ENCODE data around the gene PRKCA.
"Not testable (repeated sequence)": the region's sequence is repeated elsewhere in the genome, so short reads cannot be mapped to it uniquely, and the experiment has no call there.

Gene PRKCA

DNA sequence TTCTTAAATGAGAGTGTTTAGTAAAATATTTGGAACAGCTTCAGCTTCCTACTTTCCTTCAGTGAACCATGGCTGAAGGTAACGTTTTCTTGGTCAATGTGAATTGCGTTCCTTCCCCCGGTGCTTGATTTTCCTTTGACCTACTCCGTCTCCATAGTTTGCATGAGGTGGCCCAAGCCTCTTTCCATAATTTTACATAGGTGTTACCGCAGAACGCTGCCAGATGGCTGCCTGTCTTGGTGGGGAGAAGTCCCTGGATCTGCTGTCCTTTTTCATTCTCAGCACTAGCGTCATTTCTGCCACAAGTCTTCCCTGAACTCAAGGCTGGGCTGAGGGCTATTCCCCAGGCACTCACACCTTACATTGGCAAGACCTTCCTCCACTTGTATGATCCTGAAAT, 178.4 kb downstream of the PRKCA start:
- DNase-seq, result no peak

DNA sequence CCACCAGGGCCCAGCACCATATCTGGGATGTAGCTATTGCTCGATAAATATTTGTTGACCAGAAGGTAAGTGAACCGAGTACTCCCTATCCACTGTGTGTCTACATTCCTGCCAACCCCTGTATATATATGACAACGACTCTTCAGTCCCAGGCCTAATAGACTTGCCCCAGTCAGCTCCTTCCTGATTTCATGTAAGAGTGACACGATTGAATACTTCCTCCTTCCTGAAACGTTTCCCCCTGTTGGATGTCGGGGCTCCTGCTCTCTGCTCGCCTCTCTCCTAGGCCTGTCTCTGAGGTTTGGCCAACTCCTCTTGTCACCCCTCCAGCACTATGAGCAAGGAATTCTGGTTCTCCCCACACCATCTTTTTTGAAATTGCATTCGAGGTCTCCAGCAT, 178.9 kb downstream of the PRKCA start:
- DNase-seq, result no peak

DNA sequence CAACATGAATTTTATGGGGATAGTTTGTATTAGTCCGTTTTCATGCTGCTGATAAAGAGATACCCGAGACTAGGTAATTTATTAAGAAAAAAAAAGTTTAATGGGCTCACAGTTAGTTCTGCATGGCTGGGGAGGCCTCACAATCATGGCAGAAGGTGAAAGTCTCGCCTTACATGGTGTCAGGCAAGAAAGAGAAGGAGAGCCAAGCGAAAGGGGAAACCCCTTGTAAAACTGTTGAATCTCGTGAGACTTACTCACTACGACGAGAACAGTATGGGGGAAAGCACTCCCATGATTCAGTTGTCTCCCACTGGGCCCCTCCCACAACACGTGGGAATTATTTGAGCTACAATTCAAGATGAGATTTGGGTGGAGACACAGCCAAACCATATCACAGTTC, 181.5 kb downstream of the PRKCA start:
- DNase-seq, result no peak

GRCh38 chr17:66485309-66485947, 183.0 kb downstream of the PRKCA start:
- DNase-seq, result no peak

DNA sequence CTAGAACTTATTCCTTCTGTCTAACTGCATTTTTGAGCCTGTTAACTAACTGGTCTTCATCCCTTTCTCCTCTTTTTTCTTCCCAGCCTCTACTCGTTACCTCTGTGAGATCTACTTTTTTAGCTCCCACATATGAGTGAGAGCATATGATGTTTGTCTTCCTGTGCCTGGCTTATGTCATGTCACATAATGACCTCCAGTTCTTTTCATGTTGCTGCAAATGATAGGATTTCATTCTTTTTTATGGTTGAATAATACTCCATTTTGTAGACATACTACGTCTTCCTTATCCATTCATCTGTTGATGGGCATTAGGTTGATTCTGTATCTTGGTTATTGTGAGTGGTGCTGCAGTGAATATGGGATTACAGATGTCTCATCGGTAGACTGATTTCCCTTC, 184.7 kb downstream of the PRKCA start:
- DNase-seq, result no peak

DNA sequence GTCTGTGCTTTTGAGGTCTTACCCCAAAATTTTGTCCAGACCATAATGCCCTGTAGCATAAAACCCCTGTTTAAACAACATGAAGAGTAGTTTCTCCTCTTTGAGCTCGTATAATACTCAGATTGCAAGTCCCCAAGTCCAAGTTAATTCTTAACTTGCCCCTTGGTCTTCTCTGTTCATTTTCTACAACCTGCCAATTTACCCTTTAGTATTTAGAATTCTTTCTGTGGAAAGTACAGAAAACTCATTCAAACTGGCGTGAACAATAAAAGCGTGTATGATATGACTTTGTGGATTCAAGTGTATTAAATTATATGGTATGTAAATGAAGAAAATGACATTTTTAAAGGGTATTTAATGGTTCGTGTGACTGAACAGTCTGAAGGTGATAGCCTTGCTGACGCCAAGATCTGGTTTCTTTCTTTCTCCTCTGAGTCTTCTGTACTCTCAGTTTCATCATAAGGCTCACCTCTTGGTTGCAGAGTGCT, 185.6 kb downstream of the PRKCA start:
- no peak for DNase-seq

- DNase-seq, result no peak
These were observed 186.5 kb downstream of the PRKCA start for GRCh38 chr17:66488864-66489263.

- DNase-seq, result not testable (repeated sequence)
These were observed 187.2 kb downstream of the PRKCA start for GRCh38 chr17:66489576-66489975.

DNA sequence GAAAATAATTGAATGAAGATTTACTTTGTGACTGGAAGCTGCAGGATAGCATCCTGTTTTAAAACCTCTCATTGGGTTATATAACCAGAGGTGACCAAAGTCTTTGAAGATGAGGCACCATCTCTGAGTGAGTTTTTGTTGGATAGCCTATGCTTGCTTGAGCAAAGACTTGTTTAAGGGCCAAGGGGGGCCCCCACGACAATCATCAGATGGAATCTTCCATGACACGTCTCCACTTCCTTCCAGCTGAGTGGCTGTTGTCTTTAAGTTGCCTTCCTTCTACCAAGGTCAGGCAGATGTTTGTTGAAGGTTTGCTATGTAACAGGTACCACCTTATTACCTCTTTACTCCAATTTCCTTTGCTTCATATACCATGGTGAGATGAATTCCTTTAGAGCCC, 188.8 kb downstream of the PRKCA start:
- no peak for DNase-seq

DNA sequence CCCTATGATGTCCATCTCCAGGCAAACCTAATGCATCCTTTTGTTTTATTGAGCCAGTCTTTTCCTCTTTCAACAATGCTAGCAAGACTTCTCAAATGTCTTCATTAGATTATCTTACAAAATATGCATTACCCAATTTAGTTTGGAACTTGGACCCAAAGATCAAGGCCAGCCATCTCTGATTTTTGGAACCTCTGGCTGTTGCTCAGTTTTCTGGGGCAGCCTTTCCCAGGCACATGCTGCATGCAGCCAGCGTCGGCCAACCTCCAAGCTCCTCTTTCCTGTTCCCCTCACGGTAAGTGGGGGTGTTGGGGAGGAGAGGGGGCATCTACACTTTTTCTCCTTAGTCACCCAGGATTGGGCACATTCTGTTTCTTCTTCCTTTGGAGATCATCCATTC, 189.3 kb downstream of the PRKCA start:
- DNase-seq, result no peak

GRCh38 chr17:66492080-66492479, 189.7 kb downstream of the PRKCA start:
- DNase-seq, result no peak

DNA sequence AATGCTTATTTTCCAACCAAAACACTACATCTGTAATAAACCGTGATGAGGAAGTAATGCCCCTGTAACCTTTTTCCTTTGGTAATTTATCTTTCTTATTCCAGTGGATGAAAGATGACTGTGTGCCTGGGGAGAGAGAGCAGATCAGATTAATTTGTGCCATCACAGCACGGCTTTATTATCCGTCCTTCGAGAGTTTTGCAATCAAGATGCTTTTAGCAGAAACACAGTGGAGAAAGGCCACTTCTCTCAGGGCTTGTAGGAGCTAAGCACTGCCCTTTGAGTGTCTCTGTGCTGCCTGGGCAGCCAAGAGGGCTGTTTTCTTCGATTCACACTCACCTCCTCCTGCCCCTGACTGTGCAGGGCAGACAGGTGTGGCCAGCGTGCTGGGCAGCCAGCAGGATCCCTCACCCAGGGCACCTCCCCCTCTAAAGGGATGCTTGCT, 190.2 kb downstream of the PRKCA start:
- DNase-seq, result no peak

DNA sequence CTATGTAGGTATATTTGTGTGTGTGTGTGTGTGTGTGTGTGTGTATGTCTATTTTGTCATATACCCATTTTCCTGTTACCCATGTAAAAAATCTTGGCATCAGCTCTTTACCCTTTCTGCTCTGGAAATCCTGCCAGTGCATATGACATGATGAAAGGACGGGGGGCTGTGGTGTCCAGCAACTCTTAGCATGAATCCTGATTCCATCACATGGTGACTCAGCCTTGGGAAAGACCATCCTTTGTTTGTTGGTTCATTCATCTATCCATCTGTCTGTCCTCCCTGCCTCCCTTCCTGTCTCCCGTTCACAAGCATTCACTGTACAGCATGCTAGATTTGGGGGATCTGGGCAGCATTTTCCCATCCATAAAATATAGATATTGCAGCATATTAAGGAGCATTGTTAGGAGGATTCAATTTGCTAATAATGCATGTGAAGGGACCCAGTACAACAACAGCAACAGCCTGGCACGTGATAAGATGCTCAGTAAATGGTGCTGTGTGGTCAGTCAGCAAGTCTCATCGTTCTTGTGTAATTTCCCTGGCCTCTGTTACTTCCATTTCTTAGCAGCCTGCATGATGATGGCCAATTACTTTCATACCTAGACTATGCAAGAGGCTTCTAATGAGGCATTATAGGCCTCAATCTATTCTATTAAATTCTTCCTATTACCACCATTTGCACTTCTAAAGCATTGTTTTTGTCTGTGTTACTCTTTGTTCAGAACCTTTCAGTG, 191.0 kb downstream of the PRKCA start:
- peak in 1 of 56 donors; percentile 57 for DNase-seq

DNA sequence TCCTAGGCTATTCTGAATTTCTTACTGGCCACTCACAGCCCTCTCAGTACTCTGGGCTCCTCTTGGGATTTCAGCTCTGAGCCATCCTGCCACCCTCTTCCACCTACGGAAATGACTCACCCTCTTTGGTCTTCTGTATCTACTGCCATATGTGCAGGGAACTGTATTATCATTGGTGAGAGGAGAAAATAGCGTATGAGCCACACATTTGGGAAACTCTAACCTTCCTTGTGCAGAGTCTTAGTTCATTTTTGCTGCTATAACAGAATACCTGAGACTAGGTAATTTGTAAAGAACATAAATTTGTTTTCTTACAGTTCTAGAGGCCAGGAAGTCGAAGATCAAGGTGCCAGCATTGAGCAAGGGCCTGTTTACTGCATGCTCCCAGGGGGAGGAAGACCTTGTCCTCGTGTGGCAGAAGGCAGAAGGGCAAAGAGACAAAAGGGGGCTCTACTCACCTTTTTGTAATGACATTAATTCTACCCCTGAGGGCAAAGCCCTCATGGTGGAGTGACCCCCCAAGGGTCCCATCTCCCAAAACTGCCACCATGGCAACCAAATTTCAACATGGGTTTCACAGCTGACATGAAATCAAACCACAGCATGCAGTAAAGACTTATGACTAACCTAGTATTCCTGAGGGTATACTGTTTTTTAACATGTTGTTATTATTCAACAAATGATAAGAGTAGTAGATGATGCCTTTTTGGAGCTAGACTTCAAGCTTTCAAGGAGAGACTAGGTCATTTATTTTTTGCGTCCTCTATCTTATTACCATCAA, 191.8 kb downstream of the PRKCA start:
- DNase-seq, result no peak

DNA sequence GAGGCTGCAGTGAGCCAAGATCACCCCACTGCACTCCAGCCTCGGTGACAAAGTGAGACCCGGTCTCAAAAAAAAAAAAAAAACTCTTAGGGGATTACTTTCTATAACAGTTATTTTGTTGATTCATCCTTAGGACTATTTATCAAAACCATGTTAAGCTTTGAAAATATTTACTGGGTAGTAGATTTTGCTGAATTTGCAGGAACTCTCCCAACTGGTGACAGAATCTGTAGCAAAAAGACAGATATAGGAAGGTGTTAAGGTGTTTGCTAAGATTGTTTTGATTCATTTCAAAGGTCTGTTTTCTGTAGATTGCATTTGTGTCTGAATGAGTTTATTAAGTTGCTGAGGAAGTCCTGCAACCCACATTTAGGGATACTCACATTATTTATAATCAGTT, 192.6 kb downstream of the PRKCA start:
- no peak for DNase-seq

- no peak for DNase-seq
These were observed 193.9 kb downstream of the PRKCA start for GRCh38 chr17:66496306-66496705.

- DNase-seq, result no peak
These were observed 196.2 kb downstream of the PRKCA start for GRCh38 chr17:66498580-66498979.

DNA sequence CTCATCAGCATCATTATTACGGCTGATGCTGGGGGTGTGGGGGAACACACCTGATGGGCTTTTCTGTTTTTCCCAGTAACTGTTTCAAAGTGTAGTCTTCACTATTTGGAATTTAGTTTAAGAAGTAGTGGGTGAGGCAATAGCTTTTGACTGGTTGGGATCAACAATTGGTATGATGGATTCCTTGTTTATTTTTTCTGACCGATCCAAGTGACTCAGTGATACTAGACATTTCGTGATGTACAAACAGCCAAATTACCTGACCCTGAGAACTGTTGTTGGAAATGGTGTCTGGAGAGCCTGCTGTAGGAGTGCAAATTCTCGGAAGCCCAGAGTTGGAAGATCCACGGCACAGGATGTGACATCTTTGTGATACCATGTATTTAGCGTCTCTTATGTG, 204.2 kb downstream of the PRKCA start:
- no peak for DNase-seq

DNA sequence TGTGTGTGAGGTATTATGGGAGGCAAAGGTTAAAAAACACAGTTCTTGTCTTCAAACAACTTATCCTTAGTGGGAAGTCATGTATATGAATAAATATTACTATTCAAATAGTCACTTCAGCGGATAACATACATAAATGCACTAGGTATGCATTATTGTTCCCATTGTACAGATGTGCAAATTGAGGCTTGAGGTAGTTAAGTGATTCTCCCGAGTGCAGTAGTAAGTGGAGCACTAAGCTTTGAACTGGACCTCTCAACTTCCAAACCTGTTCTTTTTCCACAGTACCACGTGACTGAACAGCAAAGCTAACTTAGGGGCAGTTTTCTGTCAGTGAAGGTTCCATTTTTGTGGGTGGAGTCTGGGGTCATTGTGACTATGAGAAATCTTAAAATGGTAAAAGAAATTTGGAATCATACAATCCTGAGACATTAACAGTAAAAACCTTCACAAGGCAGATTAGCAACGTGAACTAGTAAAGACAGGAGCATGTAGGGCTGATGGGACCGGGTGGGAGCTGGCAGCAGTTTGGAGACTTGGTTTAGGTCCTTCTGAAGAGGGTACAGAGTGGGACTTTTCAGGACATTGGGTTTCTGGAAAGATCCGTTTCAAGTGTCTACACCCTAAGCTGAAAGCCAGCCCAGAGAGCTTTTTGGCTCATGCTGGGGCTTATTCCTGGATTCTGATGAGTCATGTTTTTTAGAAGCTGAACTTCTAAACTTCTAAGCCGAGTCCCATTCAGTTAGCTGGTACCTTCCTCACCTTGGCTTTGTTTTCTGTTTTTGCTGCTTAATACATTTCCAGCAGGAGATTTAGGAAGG, 204.9 kb downstream of the PRKCA start:
- peak in 3 of 56 donors; percentile 16 to 29 (median 28) for DNase-seq

DNA sequence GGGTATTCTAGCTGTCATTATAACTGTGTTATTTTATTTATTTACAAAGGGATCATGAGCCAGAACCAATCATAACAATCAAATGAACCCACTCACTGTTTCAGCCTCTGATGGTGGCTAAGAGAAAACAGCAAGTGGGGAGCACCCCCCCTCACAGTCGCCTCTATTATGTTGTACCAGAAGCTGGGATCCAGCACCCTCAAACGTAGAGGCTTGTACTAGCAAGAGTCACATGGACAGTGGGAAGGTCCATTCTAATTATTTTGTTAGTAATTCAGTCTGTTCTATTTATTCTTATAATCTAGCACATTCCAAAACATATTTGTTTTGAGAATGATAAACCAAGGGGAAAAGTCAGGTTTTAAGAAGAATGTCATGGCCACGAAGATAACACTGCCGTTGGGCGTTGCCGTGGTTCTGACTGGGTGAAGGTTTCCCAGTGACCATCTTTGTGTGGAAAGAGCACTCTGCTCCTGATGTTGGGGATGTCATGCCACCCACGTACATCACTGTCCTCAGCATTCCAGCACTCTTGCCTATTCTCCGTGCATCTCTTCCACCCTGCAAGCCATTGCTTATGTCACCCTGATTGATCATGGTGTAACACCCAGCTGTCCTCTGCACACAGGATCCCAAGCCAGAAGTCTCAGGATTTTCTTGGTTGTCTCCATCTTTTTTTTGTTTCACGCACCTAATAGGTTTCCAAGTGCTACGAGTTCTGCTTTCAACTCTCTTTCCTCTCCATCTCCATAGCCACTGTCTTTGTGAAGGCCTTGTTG, 205.8 kb downstream of the PRKCA start:
- DNase-seq, result no peak
